ENCODE measurements around the gene PKNOX2.

Gene PKNOX2

DNA sequence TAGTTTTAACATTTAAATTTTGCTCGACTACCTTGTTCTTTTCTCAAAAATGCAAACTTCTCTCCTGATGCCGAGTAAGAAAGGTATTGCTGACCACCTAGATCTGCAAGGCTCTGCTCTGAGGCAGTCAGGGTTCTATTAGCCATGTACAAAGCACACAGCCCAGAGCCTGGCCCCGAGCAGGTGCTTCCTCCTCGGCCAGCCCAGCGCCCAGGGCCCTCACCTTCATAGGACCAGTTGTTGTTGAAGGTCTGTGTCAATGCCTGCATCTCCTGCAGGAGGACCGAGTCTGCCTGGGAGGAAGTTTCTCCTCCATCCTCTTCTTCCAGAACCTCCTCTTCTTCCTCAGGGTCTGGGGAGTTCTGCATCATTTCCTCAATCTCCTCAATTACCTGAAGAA, 295.7 kb downstream of the PKNOX2 start:
- ATAC-seq (no peak), DNase-seq (no peak)
- Mint-ChIP-seq H3K9me3 (no peaks in the 10 kb centered on the region), H3K36me3 (ENCODE audit: low read depth) (no peaks in the 10 kb centered on the region), H3K4me3 (no peak overlapping the region), H3K4me1 (no peaks in the 10 kb centered on the region), H3K27me3 (peaks cover 11% of the 10 kb centered on the region), H3K27ac (no peak overlapping the region)

DNA sequence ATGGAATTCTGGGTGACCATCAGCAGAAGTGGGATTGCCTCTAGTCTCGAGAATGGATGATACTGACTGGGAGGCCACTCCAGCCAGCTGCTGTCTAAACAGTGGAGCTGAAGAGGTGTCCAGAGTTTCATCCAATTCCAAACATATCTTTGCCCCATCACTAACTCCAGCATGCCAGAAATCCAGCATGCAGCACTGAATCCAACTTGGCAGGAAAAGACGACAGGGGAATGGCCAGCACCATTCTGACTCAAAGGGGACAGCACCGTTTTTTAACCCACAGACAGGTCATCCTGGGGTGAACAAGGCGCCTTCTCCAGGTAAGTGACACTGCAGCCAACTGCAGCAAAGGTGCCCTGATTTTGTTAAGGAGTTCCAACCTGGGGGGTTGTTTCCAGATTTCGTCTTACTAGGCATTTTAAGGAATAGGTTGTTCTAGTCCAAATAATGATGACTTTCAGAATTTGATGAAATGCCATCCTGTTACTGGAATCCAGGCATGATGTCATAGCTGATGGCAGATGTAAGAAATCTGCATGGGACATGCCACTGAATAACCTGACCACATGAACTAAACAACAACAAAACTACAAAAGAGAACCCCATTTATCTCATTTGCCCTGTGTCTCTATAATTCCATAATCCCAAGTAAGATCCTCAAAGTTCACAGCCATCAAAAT, 299.2 kb downstream of the PKNOX2 start:
- ATAC-seq: no peak
- H3K36me3 Mint-ChIP-seq (ENCODE audit: low read depth): no peaks in the 10 kb centered on the region
- H3K4me3 Mint-ChIP-seq: no peak overlapping the region
- H3K4me1 Mint-ChIP-seq: no peaks in the 10 kb centered on the region
- no peak overlapping the region for H3K27ac Mint-ChIP-seq
- DNase-seq: no peak
- no peaks in the 10 kb centered on the region for H3K9me3 Mint-ChIP-seq
- peaks cover 13% of the 10 kb centered on the region for H3K27me3 Mint-ChIP-seq

- DNase-seq: no peak
- ATAC-seq: no peak
- H3K4me1 Mint-ChIP-seq: no peaks in the 10 kb centered on the region
- H3K27me3 Mint-ChIP-seq: peaks cover 13% of the 10 kb centered on the region
- no peak overlapping the region for H3K27ac Mint-ChIP-seq
- no peaks in the 10 kb centered on the region for H3K36me3 Mint-ChIP-seq (ENCODE audit: low read depth)
- no peak overlapping the region for H3K4me3 Mint-ChIP-seq
- H3K9me3 Mint-ChIP-seq: no peaks in the 10 kb centered on the region
Observed at GRCh38 chr11:125464270-125464662, 299.7 kb downstream of the PKNOX2 start.

- Mint-ChIP-seq H3K9me3 (no peaks in the 10 kb centered on the region), H3K27me3 (peaks cover 13% of the 10 kb centered on the region), H3K4me3 (no peak overlapping the region), H3K27ac (no peak overlapping the region), H3K36me3 (ENCODE audit: low read depth) (no peaks in the 10 kb centered on the region), H3K4me1 (no peaks in the 10 kb centered on the region)
- ATAC-seq (no peak), DNase-seq (no peak)
Observed at GRCh38 chr11:125464666-125465065, 300.1 kb downstream of the PKNOX2 start.

GRCh38 chr11:125465255-125465654, 300.7 kb downstream of the PKNOX2 start:
- ATAC-seq (no peak), DNase-seq (no peak)
- H3K27me3 Mint-ChIP-seq: peaks cover 13% of the 10 kb centered on the region
- H3K4me3 Mint-ChIP-seq: no peak overlapping the region
- H3K4me1 Mint-ChIP-seq: no peaks in the 10 kb centered on the region
- H3K27ac Mint-ChIP-seq: no peak overlapping the region
- no peaks in the 10 kb centered on the region for H3K9me3 Mint-ChIP-seq
- no peaks in the 10 kb centered on the region for H3K36me3 Mint-ChIP-seq (ENCODE audit: low read depth)

DNA sequence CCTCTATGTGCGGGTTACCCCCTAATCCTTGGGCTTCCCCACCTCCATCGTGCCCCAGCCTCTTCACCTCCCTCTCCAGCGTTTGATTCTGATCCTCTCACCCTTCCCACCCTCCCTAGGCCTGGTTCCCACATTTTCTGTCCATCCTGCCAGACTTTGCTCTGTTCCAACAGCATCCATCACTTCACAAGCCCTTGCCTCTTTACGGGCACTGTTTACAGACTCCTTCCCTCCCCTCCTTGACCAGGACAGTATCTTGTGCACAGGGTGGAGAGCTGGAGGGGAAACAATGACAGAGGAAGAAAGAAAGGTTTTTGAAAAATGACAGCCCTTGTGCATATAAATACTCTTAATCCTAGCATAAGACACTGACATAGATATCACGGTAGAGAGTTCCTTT, 301.1 kb downstream of the PKNOX2 start:
- H3K4me3 Mint-ChIP-seq: no peak overlapping the region

GRCh38 chr11:125468025-125468424, 303.5 kb downstream of the PKNOX2 start:
- Mint-ChIP-seq H3K27ac (no peak overlapping the region), H3K36me3 (ENCODE audit: low read depth) (no peaks in the 10 kb centered on the region), H3K27me3 (peaks cover 11% of the 10 kb centered on the region), H3K4me1 (no peaks in the 10 kb centered on the region), H3K4me3 (no peak overlapping the region), H3K9me3 (no peaks in the 10 kb centered on the region)
- DNase-seq: no peak
- no peak for ATAC-seq

More for the DNA sequence above, 301.1 kb downstream of the PKNOX2 start:
- Mint-ChIP-seq H3K27ac (no peak overlapping the region), H3K27me3 (peaks cover 13% of the 10 kb centered on the region), H3K36me3 (ENCODE audit: low read depth) (no peaks in the 10 kb centered on the region), H3K4me1 (no peaks in the 10 kb centered on the region), H3K9me3 (no peaks in the 10 kb centered on the region)
- DNase-seq: no peak
- ATAC-seq: no peak

DNA sequence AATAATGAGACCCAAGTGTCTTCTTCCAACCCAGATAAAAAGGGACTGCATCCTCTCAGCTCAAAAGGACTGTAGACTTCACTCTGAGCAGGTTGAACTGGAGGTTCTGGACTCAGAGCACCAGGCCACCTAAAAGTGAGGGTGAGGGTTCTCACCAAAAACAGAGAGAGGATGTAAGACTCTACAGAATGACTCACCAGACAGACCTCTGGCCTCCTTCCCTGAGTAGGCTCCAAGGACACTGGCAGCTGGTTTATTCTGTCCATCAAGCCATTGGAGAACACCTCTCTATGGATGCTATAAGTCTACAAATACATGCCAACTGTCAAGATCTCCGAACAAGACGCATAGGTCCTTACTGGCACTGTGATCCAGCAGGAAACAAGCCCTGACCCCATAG, 304.3 kb downstream of the PKNOX2 start:
- Mint-ChIP-seq H3K27me3 (peaks cover 9% of the 10 kb centered on the region), H3K4me1 (no peaks in the 10 kb centered on the region), H3K36me3 (ENCODE audit: low read depth) (no peaks in the 10 kb centered on the region), H3K9me3 (no peaks in the 10 kb centered on the region), H3K4me3 (no peak overlapping the region), H3K27ac (no peak overlapping the region)
- DNase-seq (no peak), ATAC-seq (no peak)

- H3K36me3 Mint-ChIP-seq (ENCODE audit: low read depth): no peaks in the 10 kb centered on the region
- H3K4me1 Mint-ChIP-seq: no peaks in the 10 kb centered on the region
- peaks cover 2% of the 10 kb centered on the region for H3K27me3 Mint-ChIP-seq
- DNase-seq (no peak), ATAC-seq (no peak)
- H3K27ac Mint-ChIP-seq: no peak overlapping the region
- no peak overlapping the region for H3K4me3 Mint-ChIP-seq
- H3K9me3 Mint-ChIP-seq: no peaks in the 10 kb centered on the region
Observed at GRCh38 chr11:125470355-125470754, 305.8 kb downstream of the PKNOX2 start.

DNA sequence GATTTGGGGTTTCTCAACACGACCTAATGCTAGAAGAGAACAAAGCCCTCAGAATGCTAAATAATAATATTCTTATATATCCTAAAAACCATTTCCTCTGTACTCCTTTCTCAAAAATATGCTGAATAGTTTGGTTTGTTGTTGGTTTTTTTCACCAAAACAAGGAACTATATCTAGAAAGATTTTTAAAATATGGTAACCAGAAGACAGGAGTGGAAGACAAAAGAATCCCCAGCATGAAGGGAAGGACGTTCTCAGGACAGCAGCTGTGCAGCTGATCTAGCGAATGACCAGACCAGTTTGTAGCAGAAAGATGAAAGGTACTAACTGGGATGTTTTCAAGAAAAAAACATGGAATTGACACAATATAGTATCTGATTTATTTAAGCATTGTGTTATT, 312.2 kb downstream of the PKNOX2 start:
- Mint-ChIP-seq H3K27ac (no peak overlapping the region), H3K27me3 (no peaks in the 10 kb centered on the region), H3K4me1 (no peaks in the 10 kb centered on the region), H3K4me3 (no peak overlapping the region), H3K36me3 (ENCODE audit: low read depth) (no peaks in the 10 kb centered on the region), H3K9me3 (no peaks in the 10 kb centered on the region)
- DNase-seq (no peak), ATAC-seq (no peak)

DNA sequence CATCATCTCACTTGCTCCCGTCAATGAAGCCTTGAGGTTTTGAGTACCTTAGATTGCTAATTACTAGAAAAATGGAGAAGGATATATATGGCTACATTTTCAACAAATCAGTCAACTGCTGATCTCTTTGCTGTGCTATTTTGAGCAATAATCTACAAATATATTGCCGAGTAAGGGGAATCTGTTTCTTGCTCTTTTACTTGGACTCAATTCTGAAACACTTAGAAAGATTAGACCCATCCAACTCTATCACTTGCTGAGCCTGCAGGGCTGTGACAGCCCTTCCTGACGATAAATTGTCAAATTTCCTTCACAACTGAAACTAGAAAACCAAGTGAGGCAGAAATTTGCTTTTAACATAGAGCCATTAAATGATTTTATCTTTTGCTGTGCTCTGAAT, 314.6 kb downstream of the PKNOX2 start:
- Mint-ChIP-seq H3K9me3 (no peaks in the 10 kb centered on the region), H3K36me3 (ENCODE audit: low read depth) (no peaks in the 10 kb centered on the region)
- DNase-seq: no peak

DNA sequence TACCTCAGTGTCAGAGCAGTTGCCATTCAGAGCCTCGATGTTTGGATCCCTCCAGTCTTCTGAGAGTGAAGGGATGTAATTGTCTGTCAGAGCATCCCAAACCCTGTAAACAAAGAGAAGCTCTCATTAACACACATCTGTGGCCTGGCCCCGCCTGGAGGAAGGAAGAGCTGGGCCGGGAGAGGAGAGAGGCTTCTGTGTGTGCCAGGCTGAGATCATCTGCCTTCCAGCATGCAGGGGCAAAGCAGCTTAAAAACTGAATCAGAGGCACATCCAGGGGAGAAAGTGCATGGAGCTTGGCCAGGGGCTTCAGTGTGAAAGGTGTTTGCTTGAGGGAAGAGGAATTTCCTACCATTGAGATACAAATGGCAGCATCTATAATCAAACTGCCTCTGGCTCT, 317.0 kb downstream of the PKNOX2 start:
- ATAC-seq: no peak
- no peak for DNase-seq
- H3K9me3 Mint-ChIP-seq: no peaks in the 10 kb centered on the region
- no peak overlapping the region for H3K4me3 Mint-ChIP-seq
- H3K4me1 Mint-ChIP-seq: no peaks in the 10 kb centered on the region
- no peaks in the 10 kb centered on the region for H3K36me3 Mint-ChIP-seq (ENCODE audit: low read depth)
- H3K27me3 Mint-ChIP-seq: peaks cover 3% of the 10 kb centered on the region
- no peak overlapping the region for H3K27ac Mint-ChIP-seq

More for the DNA sequence above, 314.6 kb downstream of the PKNOX2 start:
- Mint-ChIP-seq H3K4me3 (no peak overlapping the region), H3K27me3 (peaks cover 2% of the 10 kb centered on the region), H3K4me1 (no peaks in the 10 kb centered on the region), H3K27ac (no peak overlapping the region)
- ATAC-seq: no peak
